SHP77 (cell line): ENCODE data around the gene FRK.
A peak's percentile ranks its signal among the peaks of the same experiment; 100 is the strongest.
"Not testable (repeated sequence)": the region's sequence is repeated elsewhere in the genome, so short reads cannot be mapped to it uniquely, and the experiment has no call there.

Experiments used
- DNase-seq, 2 experiments: peaks; one replicate each; lab custom pipeline; 2025; lab: John Stamatoyannopoulos, UW

The FRK gene

DNA sequence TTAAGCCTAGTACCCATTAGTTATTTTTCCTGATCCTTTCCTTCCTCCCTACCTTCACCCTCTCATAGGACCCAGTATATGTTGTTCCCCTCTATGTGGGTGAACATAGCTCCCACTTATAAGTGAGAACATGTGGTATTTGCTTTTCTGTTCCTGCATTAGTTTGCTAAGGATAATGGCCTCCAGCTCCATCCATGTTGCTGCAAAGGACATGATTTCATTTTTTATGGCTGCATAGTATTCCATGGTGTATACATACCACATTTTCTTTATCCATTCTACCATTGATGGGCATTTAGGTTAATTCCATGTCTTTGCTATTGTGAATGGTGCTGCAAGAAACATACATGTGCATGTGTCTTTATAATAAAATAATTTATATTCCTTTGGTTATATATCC lies 115.9 kb downstream of the FRK start:
- DNase-seq: not testable (repeated sequence)

DNA sequence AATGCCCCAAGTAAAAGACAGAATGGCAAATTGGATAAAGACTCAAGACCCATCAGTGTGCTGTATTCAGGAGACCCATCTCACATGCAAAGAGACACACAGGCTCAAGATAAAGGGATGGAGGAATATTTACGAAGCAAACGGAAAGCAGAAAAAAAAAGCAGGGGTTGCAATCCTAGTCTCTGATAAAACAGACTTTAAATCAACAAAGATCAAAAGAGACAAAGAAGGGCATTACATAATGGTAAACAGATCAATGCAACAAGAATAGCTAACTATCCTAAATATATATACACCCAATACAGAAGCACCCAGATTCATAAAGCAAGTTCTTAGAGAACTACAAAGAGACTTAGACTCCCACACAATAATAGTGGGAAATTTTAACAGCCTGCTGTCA lies 123.2 kb downstream of the FRK start:
- DNase-seq: not testable (repeated sequence)

DNA sequence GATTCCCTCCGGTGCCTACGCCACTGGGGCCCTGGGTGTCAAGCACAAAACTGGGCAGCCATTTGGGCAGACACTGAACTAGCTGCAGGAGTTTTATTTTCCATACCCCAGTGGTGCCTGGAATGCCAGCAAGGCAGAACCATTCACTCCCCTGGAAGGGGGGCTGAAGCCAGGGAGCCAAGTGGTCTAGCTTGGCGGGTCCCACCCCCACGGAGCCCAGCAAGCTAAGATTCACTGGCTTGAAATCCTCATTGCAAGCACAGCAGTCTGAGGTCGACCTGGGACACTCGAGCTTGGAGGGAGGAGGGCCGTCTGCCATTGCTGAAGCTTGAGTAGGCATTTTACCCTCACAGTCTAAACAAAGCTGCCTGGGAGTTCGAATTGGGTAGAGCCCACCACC lies 125.3 kb downstream of the FRK start:
- no peak for DNase-seq

DNA sequence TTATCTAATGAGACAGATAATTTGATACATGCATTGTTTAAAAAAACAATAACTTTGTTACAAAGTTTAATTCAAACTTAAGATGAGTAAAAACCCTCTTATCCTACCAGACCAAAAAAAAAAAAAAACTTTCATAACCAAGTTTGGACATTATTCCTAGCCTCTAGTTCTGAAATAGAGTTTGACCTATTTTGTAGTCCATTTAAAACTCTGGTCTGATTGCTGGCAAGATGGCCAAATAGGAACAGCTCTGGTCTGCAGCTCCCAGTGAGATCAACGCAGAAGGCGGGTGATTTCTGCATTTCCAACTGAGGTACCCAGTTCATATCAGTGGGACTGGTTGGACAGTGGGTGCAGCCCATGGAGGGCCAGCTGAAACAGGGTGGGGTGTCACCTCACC lies 125.9 kb downstream of the FRK start:
- DNase-seq: no peak

DNA sequence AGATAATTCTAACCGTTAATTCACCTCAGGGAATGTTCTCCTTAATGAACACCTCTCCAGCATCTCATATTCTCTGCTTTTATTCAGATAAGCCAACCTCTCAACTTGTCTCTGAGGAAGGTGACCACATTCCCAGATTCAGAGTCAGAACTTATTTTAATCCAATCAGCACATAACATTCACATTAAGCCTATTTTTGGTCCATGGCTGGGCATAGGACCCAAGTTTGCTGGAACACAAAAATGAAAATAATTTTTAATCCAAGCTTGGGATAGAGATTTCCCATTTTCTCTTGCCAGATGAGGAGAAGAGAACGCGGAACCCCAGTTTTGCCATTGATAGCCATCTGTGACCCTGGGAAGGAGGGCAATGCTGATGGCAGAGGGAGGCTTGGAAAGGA lies 126.5 kb downstream of the FRK start:
- DNase-seq: no peak

DNA sequence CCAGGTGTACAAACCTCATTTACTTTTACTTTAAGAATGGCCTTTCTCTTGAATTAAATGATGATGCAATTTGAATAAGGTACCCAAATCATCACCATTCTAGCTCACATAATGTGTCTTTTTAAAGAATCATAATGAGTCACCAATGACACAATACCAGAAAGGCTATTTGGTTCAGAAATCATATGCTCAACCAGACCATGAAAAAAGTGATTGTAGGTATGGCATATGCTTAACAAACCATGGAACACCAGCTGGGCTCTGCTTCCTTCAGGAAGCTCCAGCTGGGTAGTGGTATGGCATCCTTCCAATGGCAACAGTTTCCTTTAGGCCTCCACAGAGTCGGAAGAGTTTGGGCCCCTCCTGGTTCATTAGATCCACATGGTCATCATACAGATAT lies 128.2 kb downstream of the FRK start:
- peak; percentile 3 to 43 for DNase-seq

DNA sequence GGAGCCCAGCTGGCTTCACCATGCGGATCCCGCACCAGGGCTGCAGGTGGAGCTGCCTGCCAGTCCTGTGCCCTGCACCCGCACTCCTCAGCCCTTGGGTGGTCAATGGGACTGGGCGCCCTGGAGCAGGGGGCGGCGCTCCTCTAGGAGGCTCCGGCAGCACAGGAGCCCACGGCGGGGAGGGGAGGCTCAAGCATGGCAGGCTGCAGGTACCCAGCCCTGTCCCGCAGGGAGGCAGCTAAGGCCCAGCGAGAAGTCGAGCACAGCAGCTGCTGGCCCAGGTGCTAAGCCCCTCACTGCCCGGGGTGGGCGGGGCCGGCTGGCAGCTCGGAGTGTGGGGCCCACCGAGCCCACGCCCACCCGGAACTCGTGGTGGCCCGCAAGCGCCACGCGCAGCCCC lies 132.7 kb downstream of the FRK start:
- DNase-seq: not testable (repeated sequence)

DNA sequence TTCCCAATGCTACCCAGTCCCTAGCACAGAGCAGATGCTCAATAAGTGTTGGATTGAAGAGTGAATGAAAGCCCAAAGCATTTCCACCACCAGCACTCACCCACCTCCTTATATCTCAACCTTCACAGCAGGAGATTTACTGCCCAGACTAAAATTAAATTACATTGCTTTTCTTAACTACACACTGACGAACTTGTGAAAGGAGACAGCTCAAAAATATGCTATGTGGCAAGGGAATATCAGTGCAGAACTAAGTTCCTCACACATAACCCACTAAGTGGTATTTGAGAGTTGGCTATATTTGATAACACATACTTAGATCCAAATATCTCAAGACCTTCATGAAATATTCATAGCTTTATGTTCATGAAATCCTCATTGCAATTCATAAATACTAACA lies 137.7 kb downstream of the FRK start:
- no peak for DNase-seq

DNA sequence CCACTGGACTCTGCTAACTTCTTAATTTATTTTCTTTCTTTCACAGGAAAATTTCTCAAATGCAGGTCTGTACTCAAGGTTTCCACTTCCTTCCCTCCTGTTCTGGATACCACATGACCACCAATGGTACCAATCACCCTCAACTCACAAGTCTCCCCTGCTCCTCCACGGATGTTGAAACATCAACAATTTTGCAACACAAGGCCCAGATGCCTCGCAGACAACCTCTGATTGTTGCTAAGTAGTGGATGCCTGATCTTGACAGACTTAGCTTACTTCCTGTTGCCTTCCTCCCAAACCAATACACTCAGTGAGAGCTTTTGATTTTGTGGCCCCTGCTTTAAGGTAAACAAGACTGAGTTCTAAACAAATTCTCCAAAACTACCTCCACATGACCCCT lies 146.6 kb downstream of the FRK start:
- no peak for DNase-seq

DNA sequence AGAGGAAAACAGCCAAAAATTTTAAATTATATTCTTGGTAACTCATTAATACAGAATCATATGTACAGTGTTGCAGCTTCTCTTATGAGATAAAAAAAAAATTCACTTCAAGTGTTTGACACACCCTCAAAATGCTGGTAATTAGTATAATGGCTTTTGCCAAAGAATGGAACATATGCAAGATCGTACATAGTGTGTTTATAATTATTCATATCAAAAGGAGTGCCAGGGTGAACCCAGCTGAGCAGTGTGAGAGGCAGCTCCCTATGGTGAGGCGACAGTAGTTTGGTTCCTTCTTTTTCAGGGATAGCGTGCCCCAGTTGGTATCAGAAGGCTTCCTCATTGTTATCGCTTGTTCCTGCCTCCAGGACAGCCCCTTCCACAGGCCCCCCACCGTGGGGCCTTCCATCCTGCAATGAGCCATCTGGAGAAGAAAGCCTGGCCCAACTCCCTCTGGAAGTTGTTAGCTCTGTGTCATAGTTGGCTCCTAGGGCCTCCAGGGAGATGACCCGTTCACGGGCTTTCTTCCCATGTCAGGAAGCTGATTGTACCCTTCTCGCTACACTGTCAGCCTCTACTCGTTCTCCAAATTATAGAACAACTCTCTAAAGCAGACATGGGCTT lies 150.7 kb downstream of the FRK start:
- DNase-seq: no peak

DNA sequence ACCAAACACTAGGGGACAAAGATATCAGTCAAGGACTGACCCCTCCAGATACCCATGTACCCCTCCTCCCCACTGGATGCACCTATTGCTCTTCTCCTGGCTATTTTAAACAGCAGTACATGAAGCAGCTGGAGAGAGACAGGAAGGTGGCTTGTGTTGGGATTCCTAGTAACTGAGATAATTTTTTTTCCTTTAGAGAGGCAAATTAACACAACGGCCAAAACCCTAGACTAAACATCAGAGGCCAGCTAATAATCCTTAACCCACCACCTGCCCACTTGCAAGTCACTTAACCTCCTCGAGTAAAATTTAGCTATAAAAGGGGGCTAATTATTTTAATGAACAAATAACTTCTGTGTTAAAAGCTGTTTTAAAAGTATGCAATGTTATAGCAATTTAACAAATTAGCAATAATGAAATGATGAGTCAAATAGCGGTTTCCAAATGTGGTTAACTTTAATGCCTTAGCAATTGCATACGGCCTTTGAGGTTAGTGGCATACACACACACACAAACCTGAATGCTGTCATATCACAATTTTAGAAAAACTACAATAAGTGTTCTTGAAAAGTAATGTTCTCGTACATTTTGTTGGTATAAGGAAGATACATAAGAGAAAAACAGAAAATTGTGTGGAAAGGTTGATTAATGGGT lies 151.7 kb downstream of the FRK start:
- no peak for DNase-seq

DNA sequence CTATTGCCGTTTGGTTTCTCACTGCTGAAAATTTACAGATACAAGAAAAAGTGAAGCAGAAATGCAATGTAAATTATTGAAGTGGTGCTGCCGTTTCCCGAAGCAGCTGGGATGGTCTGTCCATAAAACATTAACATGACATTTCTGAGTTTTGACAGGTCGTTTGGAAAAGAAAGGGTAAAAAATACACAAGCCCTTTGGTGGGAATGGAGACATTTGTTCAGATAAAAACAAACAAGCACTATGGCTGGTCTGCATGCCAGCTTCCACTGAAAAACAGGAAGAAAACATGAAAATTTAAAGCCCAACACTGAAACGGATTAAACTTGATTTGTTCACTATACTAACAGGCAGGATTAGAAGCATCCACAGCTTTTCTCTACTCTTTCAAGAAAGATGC lies 155.2 kb downstream of the FRK start:
- DNase-seq: no peak

DNA sequence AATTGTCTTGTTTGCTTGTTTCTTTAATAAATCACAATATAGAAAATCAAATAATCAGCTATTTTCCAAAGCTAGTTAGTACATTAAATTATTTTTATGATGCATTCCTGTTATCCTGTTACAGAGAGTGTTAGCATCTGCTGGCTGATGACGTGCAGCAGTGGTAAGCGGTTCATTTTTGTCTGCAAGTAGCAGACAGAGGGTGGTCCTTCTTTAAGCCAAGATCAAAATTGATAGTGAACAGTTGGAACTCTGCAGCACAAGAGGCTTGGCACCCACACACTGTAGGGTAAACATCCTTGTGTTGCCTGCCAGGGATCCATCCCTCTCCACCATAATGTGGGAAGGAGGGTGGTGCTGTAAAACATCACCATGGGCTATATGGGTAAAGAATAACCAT lies 158.3 kb downstream of the FRK start:
- DNase-seq: no peak

DNA sequence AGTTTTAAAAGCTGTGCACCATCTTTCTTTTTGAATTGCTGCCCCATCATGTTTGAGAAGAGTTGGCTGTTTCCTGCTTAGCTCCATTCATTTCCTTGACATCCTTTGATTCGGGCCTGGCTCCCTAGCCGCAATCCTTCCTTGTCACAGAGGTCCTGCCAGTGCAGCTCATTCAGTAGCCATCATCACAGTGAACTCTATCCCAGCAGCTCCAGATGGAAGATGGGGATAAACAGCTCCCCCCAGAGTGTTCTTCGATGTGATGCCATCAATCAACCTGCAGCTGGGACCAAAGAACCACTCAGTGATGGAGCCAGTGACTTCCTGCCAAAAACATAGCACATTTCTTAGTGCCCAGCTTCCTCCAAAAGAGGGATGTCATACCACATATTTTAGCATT lies 158.8 kb downstream of the FRK start:
- peak in 1 of 2 experiments; percentile 2 for DNase-seq

DNA sequence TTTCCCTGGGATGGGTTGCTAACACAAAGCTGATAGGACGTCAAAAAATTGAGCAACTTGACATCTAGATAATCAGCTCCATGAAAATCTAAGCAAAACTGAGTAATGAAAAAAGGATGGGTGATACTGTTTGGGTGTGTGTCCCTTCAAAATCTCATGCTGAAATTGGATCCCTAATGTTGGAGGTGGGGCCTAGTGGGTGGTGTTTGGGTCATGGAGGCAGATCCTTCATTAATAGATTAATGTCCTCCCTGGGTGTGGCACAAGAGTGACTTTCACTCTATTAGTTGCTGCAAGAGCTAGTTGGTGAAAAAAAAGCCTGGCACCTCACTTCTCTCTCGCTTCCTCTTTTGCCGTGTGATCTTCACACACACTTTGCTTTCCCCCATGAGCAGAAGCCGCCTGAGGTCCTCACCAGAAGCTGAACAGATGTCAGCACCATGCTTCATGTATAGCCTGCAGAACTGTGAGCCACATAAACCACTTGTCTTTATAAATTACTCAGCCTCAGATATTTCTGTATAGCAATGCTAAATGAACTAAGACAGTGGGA lies 160.9 kb downstream of the FRK start:
- no peak for DNase-seq

DNA sequence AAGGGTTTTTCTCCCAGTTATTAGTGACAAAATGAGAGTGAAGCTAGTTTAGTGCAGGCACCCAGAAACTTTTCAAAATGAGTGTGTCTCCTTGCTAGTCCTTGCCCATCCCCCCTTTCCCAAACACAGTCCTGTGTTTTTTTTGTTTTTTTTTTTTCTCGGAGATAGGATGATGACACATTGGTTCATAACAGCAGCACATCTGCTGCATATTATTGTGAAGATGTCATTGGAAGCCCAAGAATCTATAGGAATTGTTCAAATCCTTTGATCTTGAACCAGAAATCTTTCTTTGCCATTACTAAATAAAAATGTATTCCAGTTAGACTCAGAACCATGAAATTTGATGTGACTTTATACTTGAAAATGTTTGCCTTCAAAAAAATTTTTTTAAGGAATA lies 162.4 kb downstream of the FRK start:
- DNase-seq: no peak

DNA sequence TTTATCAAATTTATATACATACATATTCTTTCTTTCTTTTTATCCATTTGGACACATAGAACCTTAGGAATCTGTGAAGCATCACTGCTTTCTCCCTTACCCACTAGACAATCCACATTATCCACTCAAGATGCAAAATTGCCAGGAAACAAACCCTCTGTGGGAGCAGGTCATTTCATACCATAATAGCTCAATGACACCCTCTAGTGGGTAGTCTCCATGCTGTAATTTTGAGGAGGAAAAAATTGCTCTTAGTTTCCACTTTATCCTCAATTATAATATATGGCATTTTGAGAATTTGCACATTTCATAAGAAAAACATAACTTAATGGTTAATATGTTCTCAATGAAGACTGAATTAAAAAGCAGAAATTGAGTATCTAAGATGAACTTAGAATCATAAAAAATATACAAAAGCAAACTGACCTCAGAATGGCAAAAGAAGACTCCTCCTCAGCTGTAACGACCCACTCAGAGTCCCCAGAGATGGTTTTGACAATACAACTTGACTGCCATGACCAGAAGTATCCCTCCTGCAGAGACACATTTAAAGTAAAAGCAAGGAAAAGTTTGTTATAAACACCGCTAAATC lies 164.1 kb downstream of the FRK start:
- DNase-seq: peak; percentile 43 to 48

DNA sequence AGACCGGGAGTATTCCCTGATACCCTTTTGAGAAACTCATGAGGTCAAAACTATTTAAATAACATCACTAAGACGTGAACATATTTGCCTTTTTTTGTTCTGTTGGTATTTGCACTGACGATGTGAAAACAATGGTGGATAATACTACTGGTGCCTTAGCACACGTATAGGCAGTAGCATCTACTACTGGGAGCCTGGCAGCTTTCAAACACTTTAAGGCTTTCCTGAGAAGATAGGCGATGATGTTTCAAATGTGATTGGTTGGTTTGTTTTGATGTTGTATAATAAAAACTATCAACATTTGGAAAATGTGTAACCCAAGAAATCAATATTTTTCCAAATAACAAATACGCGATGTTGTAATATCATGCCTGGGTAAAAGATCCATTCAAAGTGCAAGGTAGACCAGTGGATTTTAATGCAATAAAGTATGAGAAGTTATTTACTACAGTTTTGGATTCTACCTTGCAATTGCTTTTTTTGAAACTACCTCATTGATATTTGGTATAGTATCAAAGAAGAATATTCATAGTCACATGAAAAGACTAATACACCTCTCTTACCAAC lies 166.2 kb downstream of the FRK start:
- no peak for DNase-seq

DNA sequence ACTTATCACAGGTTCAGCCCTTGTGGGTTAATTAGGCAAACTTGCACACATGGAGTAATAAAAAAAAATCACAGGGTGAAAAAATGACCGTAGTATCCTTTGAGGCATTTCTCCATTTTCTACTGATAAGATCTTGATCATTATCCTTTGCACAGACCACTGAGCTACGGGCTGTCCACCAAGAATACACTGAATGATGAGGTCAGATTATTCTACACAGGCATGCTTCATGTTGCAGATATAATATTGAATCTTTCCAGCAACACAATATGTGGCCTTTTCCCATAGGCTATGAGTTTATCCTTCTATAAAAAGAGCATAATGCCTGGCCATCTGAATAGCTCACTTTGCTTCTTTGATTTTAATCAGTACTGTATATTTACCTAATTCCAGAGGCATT lies 168.9 kb downstream of the FRK start:
- DNase-seq: no peak

DNA sequence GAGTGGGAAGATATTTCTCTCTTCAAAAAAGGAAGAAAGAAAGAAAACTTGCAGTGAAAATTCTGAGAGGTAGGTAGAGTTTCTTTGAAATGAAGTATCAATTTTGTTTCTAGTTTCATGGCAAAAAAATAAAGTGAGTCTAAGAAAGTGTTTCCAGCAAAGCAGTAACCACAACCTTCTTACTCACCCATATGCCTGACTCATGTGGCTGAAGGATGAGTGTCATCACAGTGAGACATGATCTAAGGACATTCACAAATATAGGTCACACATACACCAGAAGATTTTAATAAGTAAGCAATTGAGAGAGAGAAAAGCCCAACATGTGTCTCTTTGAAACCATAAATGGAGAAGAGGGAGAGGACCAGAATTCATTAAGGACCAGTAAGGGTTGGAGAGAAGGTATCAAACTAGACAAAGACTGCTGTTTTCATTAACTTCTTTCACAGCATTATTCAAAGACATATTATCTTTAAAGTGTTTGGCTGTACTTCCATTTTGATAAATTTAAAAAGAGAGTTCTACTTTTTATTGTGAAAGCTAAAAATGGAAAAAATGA lies 169.5 kb downstream of the FRK start:
- no peak for DNase-seq

DNA sequence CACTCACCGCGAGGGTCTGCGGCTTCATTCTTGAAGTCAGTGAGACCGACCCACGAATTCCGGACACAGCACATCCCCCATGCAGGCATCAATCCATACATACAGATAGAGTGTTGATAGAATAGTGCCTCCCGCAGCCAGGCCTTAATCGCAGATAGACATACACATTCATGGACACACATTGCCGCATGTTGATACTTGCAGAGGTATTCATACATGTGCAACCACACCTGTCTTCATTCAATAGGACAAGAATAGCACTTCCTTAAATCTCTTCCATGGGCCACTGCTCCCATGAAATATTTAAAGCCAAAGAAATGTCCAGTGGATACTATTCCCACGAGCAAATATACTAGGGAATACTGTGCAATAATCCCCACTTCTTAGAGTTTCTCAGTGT lies 170.5 kb downstream of the FRK start:
- DNase-seq: no peak

DNA sequence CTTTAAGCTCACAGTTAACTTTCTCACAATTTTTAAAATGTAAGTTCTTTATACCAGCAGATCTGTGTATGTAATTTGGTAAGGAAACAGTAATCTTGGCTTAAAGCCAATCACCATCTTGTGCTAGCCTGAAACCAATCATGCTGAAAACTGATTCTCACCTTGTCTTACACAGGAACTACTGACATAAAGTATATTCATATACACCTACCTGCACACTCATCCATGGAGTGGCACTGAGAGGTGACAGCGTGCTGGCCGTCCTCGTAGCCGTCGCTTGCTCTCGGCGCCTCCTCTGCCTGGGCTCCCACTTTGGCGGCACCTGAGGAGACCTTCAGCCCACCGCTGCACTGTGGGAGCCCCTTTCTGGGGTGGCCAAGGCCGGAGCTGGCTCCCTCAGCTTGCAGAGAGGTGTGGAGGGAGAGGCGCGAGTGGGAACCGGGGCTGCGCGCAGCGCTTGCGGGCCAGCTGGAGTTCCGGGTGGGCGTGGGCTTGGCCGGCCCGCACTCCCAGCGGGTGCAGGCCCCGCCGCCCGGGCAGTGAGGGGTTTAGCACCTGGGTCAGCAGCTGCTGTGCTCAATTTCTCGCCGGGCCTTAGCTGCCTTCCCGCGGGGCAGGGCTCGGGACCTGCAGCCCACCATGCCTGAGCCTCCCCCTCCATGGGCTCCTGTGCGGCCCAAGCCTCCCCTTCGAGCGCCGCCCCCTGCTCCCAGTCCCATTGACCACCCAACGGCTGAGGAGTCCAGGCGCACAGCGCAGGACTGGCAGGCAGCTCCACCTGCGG lies 171.8 kb downstream of the FRK start:
- not testable (repeated sequence) for DNase-seq
